Neuronal stem cell (in vitro differentiated cells): ENCODE data around the gene HINT3.

Experiments used
- DNase-seq: peaks from one replicate; pipeline ENCODE4 v3.0.0-alpha.2; 2013; ENCODE audit warnings: low spot score
- H2AFZ ChIP-seq: one replicate; pipeline ENCODE4 v1.6.1; 2013; ENCODE audit warnings: mild to moderate bottlenecking, low read length, inconsistent platforms
- H2AK5ac ChIP-seq: 2 replicates; pipeline ENCODE4 v1.6.1; 2013; ENCODE audit warnings: low read depth, mild to moderate bottlenecking, inconsistent platforms, low read length, moderate library complexity, mixed read lengths
- H2BK120ac ChIP-seq: 2 replicates; pipeline ENCODE4 v1.6.1; 2013; ENCODE audit warnings: low read depth, mild to moderate bottlenecking, inconsistent platforms, low read length, moderate library complexity, mixed read lengths
- H2BK12ac ChIP-seq: one replicate; pipeline ENCODE4 v1.6.1; 2013; ENCODE audit warnings: low read length, inconsistent platforms
- H2BK15ac ChIP-seq: 2 replicates; pipeline ENCODE4 v1.6.1; 2013; ENCODE audit warnings: mild to moderate bottlenecking, low read length, inconsistent platforms, mixed read lengths
- H2BK5ac ChIP-seq: one replicate; pipeline ENCODE4 v1.6.1; 2013; ENCODE audit warnings: inconsistent platforms, mild to moderate bottlenecking, low read length, moderate library complexity
- H3K14ac ChIP-seq: one replicate; pipeline ENCODE4 v1.6.1; 2013; ENCODE audit warnings: low read length, inconsistent platforms
- H3K18ac ChIP-seq: 2 replicates; pipeline ENCODE4 v1.6.1; 2013; ENCODE audit warnings: low read length, inconsistent platforms
- H3K23ac ChIP-seq: 2 replicates; pipeline ENCODE4 v1.6.1; 2013; ENCODE audit warnings: low read depth, mild to moderate bottlenecking, mixed read lengths, low read length, inconsistent platforms; ENCODE audit not compliant: poor library complexity
- H3K27ac ChIP-seq: replicated peaks from 3 replicates; pipeline ENCODE4 v1.5.1; 2013; ENCODE audit warnings: low read length, inconsistent platforms
- H3K27me3 ChIP-seq, 3 experiments: 2 replicates each; pipeline ENCODE4 v1.6.1; 2013; ENCODE audit warnings: low read length in 3 of 3, mild to moderate bottlenecking in 2 of 3, inconsistent platforms in 1 of 3, low read depth in 1 of 3, mixed read lengths in 1 of 3, moderate library complexity in 1 of 3; ENCODE audit not compliant: control insufficient read depth in 3 of 3, insufficient read depth in 3 of 3
- H3K36me3 ChIP-seq, 2 donors: replicated peaks in 1 of 2; 2 replicates each; pipeline ENCODE4 v1.6.1; 2013; ENCODE audit warnings: low read length in 2 of 2; ENCODE audit not compliant: control insufficient read depth in 2 of 2, insufficient read depth in 2 of 2
- H3K4ac ChIP-seq: 2 replicates; pipeline ENCODE4 v1.6.1; 2013; ENCODE audit warnings: inconsistent platforms, mild to moderate bottlenecking, low read length, moderate library complexity
- H3K4me1 ChIP-seq, 2 donors: 1 replicate in 1 of 2; 2 replicates in 1 of 2; pipeline ENCODE4 v1.6.1; 2013; ENCODE audit warnings: low read length in 2 of 2, low read depth in 1 of 2; ENCODE audit not compliant: control insufficient read depth in 2 of 2, insufficient read depth in 1 of 2
- H3K4me2 ChIP-seq: one replicate; pipeline ENCODE4 v1.6.1; 2013; ENCODE audit warnings: mild to moderate bottlenecking, low read length, inconsistent platforms; ENCODE audit not compliant: insufficient read depth, poor library complexity, severe bottlenecking
- H3K4me3 ChIP-seq, 2 donors: 2 replicates each; pipeline ENCODE4 v1.5.1; 2013; ENCODE audit warnings: low read length in 2 of 2, mild to moderate bottlenecking in 2 of 2, inconsistent platforms in 1 of 2, moderate library complexity in 1 of 2
- H3K79me1 ChIP-seq: one replicate; pipeline ENCODE4 v1.6.1; 2013; ENCODE audit warnings: low read depth, mild to moderate bottlenecking, inconsistent platforms, low read length, moderate library complexity
- H3K9ac ChIP-seq: one replicate; pipeline ENCODE4 v1.6.1; 2013; ENCODE audit warnings: mild to moderate bottlenecking, low read depth, low read length, inconsistent platforms; ENCODE audit not compliant: poor library complexity
- H3K9me3 ChIP-seq, 2 donors: replicated peaks in 1 of 2; 2 replicates each; pipeline versions ENCODE3 to v1.6.1; 2013; ENCODE audit warnings: low read length in 2 of 2, mild to moderate bottlenecking in 2 of 2, inconsistent platforms in 1 of 2, low read depth in 1 of 2, mixed read lengths in 1 of 2, moderate library complexity in 1 of 2; ENCODE audit not compliant: control insufficient read depth in 2 of 2, insufficient read depth in 1 of 2
- H4K8ac ChIP-seq: one replicate; pipeline ENCODE4 v1.6.1; 2013; ENCODE audit warnings: low read depth, mild to moderate bottlenecking, inconsistent platforms, low read length, moderate library complexity
- H4K91ac ChIP-seq: one replicate; pipeline ENCODE4 v1.6.1; 2013; ENCODE audit warnings: low read length, low read depth, mild to moderate bottlenecking, inconsistent platforms; ENCODE audit not compliant: poor library complexity
- WGBS, 2 donors: extraction: QIAGEN DNeasy Blood & Tissue Kit; methylation state at CpG; one replicate each; pipeline ENCODE4 v1.1.7; 2013; ENCODE audit warnings: missing lambda C conversion rate in 2 of 2, mixed read lengths in 1 of 2; ENCODE audit not compliant: insufficient read length in 2 of 2, insufficient replicate concordance in 1 of 2; ENCODE audit errors: extremely low coverage in 2 of 2; 5-methylcytosine and 5-hydroxymethylcytosine counted together

HINT3 gene

GRCh38 chr6:125954735-125955339 is 1.7 kb upstream of the HINT3 start:
- no peak overlapping the region for H3K14ac ChIP-seq
- no peak overlapping the region for H2AK5ac ChIP-seq
- WGBS, 2 donors = no CpG with 5 or more reads among the region's 5 CpGs
- H3K27me3 ChIP-seq = peaks cover 0 to 3% (median 0%) of the 10 kb centered on the region in 3 experiments
- no peak overlapping the region for H4K8ac ChIP-seq
- no peak overlapping the region for H3K23ac ChIP-seq
- H3K4me2 ChIP-seq = no peak overlapping the region
- no peak for DNase-seq
- H3K4ac ChIP-seq = no peak overlapping the region
- no peak overlapping the region for H2BK5ac ChIP-seq
- peak overlapping the region; percentile 4 for H2AFZ ChIP-seq
- H2BK12ac ChIP-seq = no peak overlapping the region
- H3K27ac ChIP-seq = no peak overlapping the region
- H3K9ac ChIP-seq = no peak overlapping the region
- no peak overlapping the region for H4K91ac ChIP-seq
- H3K36me3 ChIP-seq = no peaks in the 10 kb centered on the region
- no peak overlapping the region for H2BK15ac ChIP-seq
- H3K18ac ChIP-seq = no peak overlapping the region
- no peaks in the 10 kb centered on the region for H3K79me1 ChIP-seq
- H3K4me3 ChIP-seq = no peak overlapping the region
- peaks cover 0 to 10% of the 10 kb centered on the region in 2 donors for H3K4me1 ChIP-seq
- H3K9me3 ChIP-seq = no peaks in the 10 kb centered on the region
- H2BK120ac ChIP-seq = no peak overlapping the region

GRCh38 chr6:125955973-125956372 is 597 bp upstream of the HINT3 start:
- Histone ChIP-seq H3K14ac (no peak overlapping the region), H4K8ac (no peak overlapping the region), H3K4ac (no peak overlapping the region), H3K4me3 (peak overlapping the region in 1 of 2 donors; percentile 89), H2AFZ (peak overlapping the region; percentile 97), H2AK5ac (no peak overlapping the region), H3K27me3 (peaks cover 0 to 3% (median 0%) of the 10 kb centered on the region in 3 experiments), H3K4me2 (no peak overlapping the region), H2BK12ac (no peak overlapping the region), H4K91ac (no peak overlapping the region), H3K9ac (no peak overlapping the region), H2BK15ac (no peak overlapping the region), H3K23ac (no peak overlapping the region), H2BK5ac (no peak overlapping the region), H3K9me3 (no peaks in the 10 kb centered on the region), H3K79me1 (no peaks in the 10 kb centered on the region), H3K4me1 (peaks cover 0 to 10% of the 10 kb centered on the region in 2 donors), H3K18ac (no peak overlapping the region), H2BK120ac (no peak overlapping the region), H3K27ac (no peak overlapping the region), H3K36me3 (no peaks in the 10 kb centered on the region)
- DNase-seq = no peak
- no CpG with 5 or more reads among the region's 5 CpGs for WGBS, 2 donors

- no peaks in the 10 kb centered on the region for H3K9me3 ChIP-seq
- no peak overlapping the region for H3K4ac ChIP-seq
- peaks cover 0 to 3% (median 0%) of the 10 kb centered on the region in 3 experiments for H3K27me3 ChIP-seq
- no peak overlapping the region for H4K91ac ChIP-seq
- H3K18ac ChIP-seq = no peak overlapping the region
- H3K14ac ChIP-seq = no peak overlapping the region
- H3K23ac ChIP-seq = no peak overlapping the region
- no peak overlapping the region for H2BK12ac ChIP-seq
- H3K4me3 ChIP-seq = peak overlapping the region; percentile 88 to 89
- H3K9ac ChIP-seq = peak overlapping the region; percentile 98
- no peak overlapping the region for H4K8ac ChIP-seq
- no peak overlapping the region for H2AK5ac ChIP-seq
- H2BK5ac ChIP-seq = no peak overlapping the region
- H2BK15ac ChIP-seq = no peak overlapping the region
- no peak for DNase-seq
- WGBS, 2 donors = no CpG with 5 or more reads among the region's 3 CpGs
- no peak overlapping the region for H2BK120ac ChIP-seq
- no peaks in the 10 kb centered on the region for H3K79me1 ChIP-seq
- H2AFZ ChIP-seq = peak overlapping the region; percentile 97
- no peak overlapping the region for H3K27ac ChIP-seq
- H3K4me1 ChIP-seq = peaks cover 0 to 10% of the 10 kb centered on the region in 2 donors
- H3K4me2 ChIP-seq = peak overlapping the region; percentile 66
- no peaks in the 10 kb centered on the region for H3K36me3 ChIP-seq
Observed at GRCh38 chr6:125957391-125957693, 772 bp downstream of the HINT3 start.

GRCh38 chr6:125957845-125958244 is 1.3 kb downstream of the HINT3 start:
- no peak overlapping the region for H3K23ac ChIP-seq
- no peak overlapping the region for H3K18ac ChIP-seq
- H3K27me3 ChIP-seq = peaks cover 0 to 3% (median 0%) of the 10 kb centered on the region in 3 experiments
- no peak overlapping the region for H2BK5ac ChIP-seq
- H3K4me1 ChIP-seq = peaks cover 0 to 10% of the 10 kb centered on the region in 2 donors
- no CpG with 5 or more reads among the region's 4 CpGs for WGBS, 2 donors
- no peaks in the 10 kb centered on the region for H3K79me1 ChIP-seq
- H3K4me2 ChIP-seq = no peak overlapping the region
- no peak overlapping the region for H3K14ac ChIP-seq
- no peak for DNase-seq
- no peak overlapping the region for H3K4ac ChIP-seq
- H2BK15ac ChIP-seq = no peak overlapping the region
- H3K9me3 ChIP-seq = no peaks in the 10 kb centered on the region
- H3K27ac ChIP-seq = no peak overlapping the region
- H2AK5ac ChIP-seq = no peak overlapping the region
- H3K9ac ChIP-seq = no peak overlapping the region
- no peak overlapping the region for H4K91ac ChIP-seq
- no peak overlapping the region for H4K8ac ChIP-seq
- H3K36me3 ChIP-seq = no peaks in the 10 kb centered on the region
- no peak overlapping the region for H2AFZ ChIP-seq
- no peak overlapping the region for H2BK12ac ChIP-seq
- peak overlapping the region in 1 of 2 donors; percentile 89 for H3K4me3 ChIP-seq
- no peak overlapping the region for H2BK120ac ChIP-seq
